Chondrocyte (in vitro differentiated cells): ENCODE data around the gene HRH1. TPM values are rescaled to one million over a fixed set of nuclear protein-coding genes. Genes with fewer than 3 reads are reported as not detected.
"Not testable (repeated sequence)": the region's sequence is repeated elsewhere in the genome, so short reads cannot be mapped to it uniquely, and the experiment has no call there.

Experiments
- DNase-seq: peaks from one replicate; pipeline ENCODE4 v3.0.0; 2021; ENCODE audit warnings: mixed read lengths, low spot score
- H3K27ac Mint-ChIP-seq: one replicate; pipeline ENCODE4 v1.8.0; 2021; ENCODE audit warnings: mild to moderate bottlenecking, moderate library complexity, mixed read lengths; ENCODE audit not compliant: unreplicated experiment
- H3K27me3 Mint-ChIP-seq: 2 replicates; pipeline ENCODE4 v1.8.0; 2021; ENCODE audit warnings: low read depth, mixed read lengths
- H3K36me3 Mint-ChIP-seq: 2 replicates; pipeline ENCODE4 v1.8.0; 2021; ENCODE audit warnings: low read depth, mixed read lengths
- H3K4me1 Mint-ChIP-seq: 2 replicates; pipeline ENCODE4 v1.8.0; 2021; ENCODE audit warnings: low read depth, mild to moderate bottlenecking, mixed read lengths
- H3K4me3 Mint-ChIP-seq: one replicate; pipeline ENCODE4 v1.8.0; 2021; ENCODE audit warnings: mild to moderate bottlenecking, moderate library complexity, mixed read lengths; ENCODE audit not compliant: unreplicated experiment
- H3K9me3 Mint-ChIP-seq: 2 replicates; pipeline ENCODE4 v1.8.0; 2021; ENCODE audit warnings: low read depth, mixed read lengths
- total RNA-seq: library from RNA; stranded (reverse); gene quantifications from 3 replicates; pipeline ENCODE4 v1.2.1, GENCODE V29; 2021
- TF ChIP-seq, protein P1 (sequence below): fragments of 200-600 bp; sonication (generic); IDR thresholded peaks from 2 replicates; pipeline ENCODE4 v1.5.0; 2021; ENCODE audit warnings: antibody characterized with exemption, mild to moderate bottlenecking, moderate library complexity

HRH1 gene
- total RNA-seq, 1 donor from 2014 or later, result 30.1 TPM

DNA sequence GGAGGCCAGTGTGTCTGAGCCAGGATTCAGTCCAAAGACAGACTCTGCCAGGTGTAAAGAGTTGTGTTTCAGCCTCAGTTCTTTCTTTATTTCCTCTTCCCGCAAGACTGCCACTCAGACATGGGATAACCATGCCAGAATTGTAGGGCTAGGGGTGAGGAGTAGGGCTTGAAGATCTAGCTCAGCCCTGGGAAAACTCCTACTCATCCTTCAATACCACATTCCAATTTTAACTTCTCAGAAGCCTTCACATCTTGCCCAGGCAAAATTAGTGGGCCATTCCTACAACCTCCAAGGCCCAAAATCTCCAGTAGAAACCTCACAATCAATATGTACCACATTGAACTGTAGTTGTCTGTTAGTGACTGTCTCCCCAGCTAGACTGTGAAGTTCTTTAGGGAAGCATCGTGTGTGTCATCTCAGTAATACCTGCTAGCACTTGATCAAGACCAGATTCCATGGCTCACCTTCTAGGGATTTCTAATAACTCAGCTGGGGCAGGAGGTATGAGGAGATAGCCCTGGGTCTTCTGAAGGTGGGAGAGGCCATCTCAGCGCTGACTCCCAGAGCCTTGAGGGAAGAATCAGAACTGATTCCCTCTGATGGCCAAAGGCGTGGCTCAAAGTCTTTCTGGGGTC lies 19.7 kb downstream of the HRH1 start:
- peaks cover 5% of the 10 kb centered on the region for H3K36me3 Mint-ChIP-seq
- TF ChIP-seq, protein P1, sequence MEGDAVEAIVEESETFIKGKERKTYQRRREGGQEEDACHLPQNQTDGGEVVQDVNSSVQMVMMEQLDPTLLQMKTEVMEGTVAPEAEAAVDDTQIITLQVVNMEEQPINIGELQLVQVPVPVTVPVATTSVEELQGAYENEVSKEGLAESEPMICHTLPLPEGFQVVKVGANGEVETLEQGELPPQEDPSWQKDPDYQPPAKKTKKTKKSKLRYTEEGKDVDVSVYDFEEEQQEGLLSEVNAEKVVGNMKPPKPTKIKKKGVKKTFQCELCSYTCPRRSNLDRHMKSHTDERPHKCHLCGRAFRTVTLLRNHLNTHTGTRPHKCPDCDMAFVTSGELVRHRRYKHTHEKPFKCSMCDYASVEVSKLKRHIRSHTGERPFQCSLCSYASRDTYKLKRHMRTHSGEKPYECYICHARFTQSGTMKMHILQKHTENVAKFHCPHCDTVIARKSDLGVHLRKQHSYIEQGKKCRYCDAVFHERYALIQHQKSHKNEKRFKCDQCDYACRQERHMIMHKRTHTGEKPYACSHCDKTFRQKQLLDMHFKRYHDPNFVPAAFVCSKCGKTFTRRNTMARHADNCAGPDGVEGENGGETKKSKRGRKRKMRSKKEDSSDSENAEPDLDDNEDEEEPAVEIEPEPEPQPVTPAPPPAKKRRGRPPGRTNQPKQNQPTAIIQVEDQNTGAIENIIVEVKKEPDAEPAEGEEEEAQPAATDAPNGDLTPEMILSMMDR, result no peak
- no peak for DNase-seq
- H3K27ac Mint-ChIP-seq, result peak overlapping the region; percentile 70
- H3K4me1 Mint-ChIP-seq, result peaks cover 53% of the 10 kb centered on the region
- H3K4me3 Mint-ChIP-seq, result no peak overlapping the region
- H3K27me3 Mint-ChIP-seq, result no peaks in the 10 kb centered on the region
- no peaks in the 10 kb centered on the region for H3K9me3 Mint-ChIP-seq

DNA sequence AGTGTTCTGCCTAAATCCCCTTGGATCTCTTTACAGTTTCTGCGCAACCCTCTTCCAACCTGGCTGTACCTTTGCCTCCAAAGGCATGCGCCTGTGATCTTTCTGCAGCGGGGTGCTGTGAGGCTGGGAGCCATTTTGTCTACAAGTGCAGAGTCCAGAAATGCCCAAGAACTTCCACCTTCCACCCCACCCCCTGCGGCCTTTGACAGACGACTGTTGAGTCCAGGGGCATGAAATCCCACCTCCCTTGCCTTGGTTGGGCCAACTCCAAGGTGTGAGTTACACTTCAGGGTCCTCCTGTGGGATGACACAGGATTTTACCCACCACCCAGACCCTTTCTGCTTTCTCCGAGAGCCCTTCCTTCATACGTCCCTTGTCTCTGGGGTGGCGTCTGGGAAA lies 24.1 kb downstream of the HRH1 start:
- no peaks in the 10 kb centered on the region for H3K9me3 Mint-ChIP-seq
- peaks cover 33% of the 10 kb centered on the region for H3K4me1 Mint-ChIP-seq
- TF ChIP-seq, protein P1, result no peak
- no peak for DNase-seq
- H3K4me3 Mint-ChIP-seq, result no peak overlapping the region
- H3K36me3 Mint-ChIP-seq, result peaks cover 4% of the 10 kb centered on the region
- no peak overlapping the region for H3K27ac Mint-ChIP-seq
- H3K27me3 Mint-ChIP-seq, result no peaks in the 10 kb centered on the region

DNA sequence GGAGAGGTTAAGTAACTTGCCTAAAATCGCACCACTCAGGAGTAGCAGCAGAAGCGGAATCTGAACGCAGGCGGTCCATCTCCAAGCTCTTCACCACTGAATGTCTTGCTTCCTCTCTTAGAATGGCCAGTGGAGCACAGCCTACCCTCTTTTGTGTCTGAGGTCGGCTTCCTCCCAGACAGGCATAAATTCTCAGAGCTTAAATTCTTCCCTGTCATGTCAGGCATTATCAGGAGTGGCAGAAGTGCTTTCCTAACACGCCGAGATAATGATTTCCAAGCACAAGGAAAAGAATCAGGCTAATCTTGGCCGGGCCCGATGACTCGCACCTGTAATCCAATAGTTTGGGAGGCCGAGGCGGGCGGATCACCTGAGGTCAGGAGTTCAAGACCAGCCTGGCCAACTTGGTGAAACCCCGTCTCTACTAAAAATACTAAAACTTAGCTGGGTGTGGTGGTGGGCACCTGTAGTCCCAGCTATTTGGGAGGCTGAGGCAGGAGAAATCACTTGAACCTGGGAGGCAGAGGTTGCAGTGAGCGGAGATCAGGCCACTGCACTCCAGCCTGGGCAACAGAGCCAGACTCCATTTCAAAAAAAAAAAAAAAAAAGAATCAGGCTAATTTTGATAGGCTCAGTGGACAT lies 30.2 kb downstream of the HRH1 start:
- H3K4me3 Mint-ChIP-seq, H3K9me3 Mint-ChIP-seq, DNase-seq, H3K36me3 Mint-ChIP-seq, H3K27me3 Mint-ChIP-seq: not testable (repeated sequence)
- Mint-ChIP-seq H3K4me1 (peaks cover 74% of the 10 kb centered on the region), H3K27ac (peak overlapping the region; percentile 90)

DNA sequence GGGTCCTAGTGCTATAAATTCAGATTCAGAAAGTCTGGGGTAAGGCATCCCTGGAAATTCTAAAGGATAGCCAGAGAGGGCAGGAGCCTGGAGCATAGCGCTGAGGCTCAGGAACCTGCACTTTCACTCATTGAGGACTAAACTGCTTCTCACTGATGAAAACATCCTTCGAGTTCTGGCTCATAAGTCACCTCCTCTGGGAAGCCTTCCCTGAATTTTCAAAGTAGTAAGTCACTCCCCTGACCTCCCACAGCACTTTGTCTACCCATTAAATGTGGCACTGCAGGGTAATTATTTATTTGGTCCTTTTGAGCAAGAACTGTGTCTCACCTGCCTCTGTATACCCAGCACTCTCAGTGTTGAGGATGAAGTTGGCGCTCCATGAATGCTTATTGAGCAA lies 30.9 kb downstream of the HRH1 start:
- Mint-ChIP-seq H3K4me3 (no peak overlapping the region), H3K9me3 (no peaks in the 10 kb centered on the region), H3K4me1 (peaks cover 76% of the 10 kb centered on the region), H3K27ac (peak overlapping the region; percentile 98), H3K36me3 (peaks cover under 1% of the 10 kb centered on the region), H3K27me3 (no peaks in the 10 kb centered on the region)
- TF ChIP-seq, protein P1, result no peak
- no peak for DNase-seq

DNA sequence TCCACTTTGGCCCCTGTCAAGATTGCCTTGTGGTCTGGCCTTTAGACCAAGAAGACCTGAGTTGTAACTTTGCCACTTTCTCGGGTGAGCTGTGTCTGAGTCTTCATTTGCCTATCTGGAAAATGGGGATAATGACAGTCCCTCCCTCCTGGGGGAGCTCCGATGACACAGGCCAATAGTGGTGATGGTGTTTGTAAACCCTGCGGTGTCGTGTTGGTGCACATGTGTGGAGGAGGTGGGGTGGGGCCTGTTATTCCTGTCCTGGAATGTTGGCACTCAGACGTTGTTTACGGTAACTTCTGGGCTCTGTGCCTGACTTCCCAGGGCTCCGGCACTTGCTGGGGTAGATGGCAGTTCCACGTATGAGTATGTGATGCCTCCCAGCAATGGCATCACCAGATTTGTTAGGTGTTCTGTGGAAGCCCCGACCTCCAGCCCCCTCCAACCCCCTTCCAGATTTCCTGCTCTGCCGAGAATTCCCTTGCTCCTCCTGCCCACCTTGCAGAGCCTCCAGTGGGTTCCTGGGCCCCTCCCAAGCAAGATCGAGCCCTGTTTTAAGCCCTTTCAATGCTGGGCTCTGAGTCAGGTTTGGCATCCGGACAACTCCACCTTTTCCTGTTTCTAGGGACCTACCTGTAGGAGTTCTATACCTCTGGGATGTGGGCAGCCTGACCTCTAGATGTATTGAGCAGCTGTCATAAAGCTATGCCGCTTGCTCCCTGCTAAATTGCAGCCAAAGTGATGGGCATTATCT lies 31.4 kb downstream of the HRH1 start:
- peak overlapping the region; percentile 98 for H3K27ac Mint-ChIP-seq
- no peaks in the 10 kb centered on the region for H3K36me3 Mint-ChIP-seq
- peak overlapping the region; percentile 44 for H3K4me3 Mint-ChIP-seq
- H3K9me3 Mint-ChIP-seq, result no peaks in the 10 kb centered on the region
- no peak for DNase-seq
- peaks cover 71% of the 10 kb centered on the region for H3K4me1 Mint-ChIP-seq
- H3K27me3 Mint-ChIP-seq, result no peaks in the 10 kb centered on the region
- TF ChIP-seq, protein P1, result peak; percentile 41
